IMR-90 (cell line): ENCODE data around the gene ANO2. TPM values are rescaled to one million over a fixed set of nuclear protein-coding genes. Genes with fewer than 3 reads are reported as not detected.
A peak's percentile ranks its signal among the peaks of the same experiment; 100 is the strongest.

ENCODE experiments used
- ATAC-seq: fragments of 200-7000 bp; cut with Tn5 transposase; 2 replicates; pipeline ENCODE4 v1.9.1; 2020; ENCODE audit warnings: low read depth, mild to moderate bottlenecking, moderate library complexity
- BruUV-seq: library from RNA; stranded (reverse); fragments of 400-500 nt; replicated peaks from 2 replicates; lab custom pipeline; 2021; lab: Mats Ljungman, UMichigan
- CTCF ChIA-PET: fragments of 300-600 bp; formaldehyde crosslinking; extraction: SDS; loops from one replicate; lab custom pipeline; 2021; ENCODE audit warnings: antibody characterized with exemption; lab: Yijun Ruan, JAX
- POLR2A ChIA-PET: fragments of 300-600 bp; sonication (Branson Sonifier 250); formaldehyde crosslinking; loops from one replicate; lab custom pipeline; 2022; ENCODE audit warnings: antibody characterized with exemption; ENCODE audit not compliant: unreplicated experiment; lab: Charles Lee
- DNase-seq: peaks from one replicate; pipeline ENCODE4 v3.0.0; 2013
- H2AFZ ChIP-seq: replicated peaks from 2 replicates; pipeline ENCODE3; 2013; ENCODE audit warnings: low read length, mild to moderate bottlenecking; ENCODE audit not compliant: poor library complexity
- H2AK5ac ChIP-seq: 2 replicates; pipeline ENCODE4 v1.6.1; 2013; ENCODE audit warnings: low read depth, low read length, inconsistent platforms
- H2AK9ac ChIP-seq: replicated peaks from 2 replicates; pipeline ENCODE3; 2013; ENCODE audit warnings: mild to moderate bottlenecking, low read depth, low read length, moderate library complexity; ENCODE audit not compliant: poor library complexity
- H2BK120ac ChIP-seq: 2 replicates; pipeline ENCODE4 v1.6.1; 2013; ENCODE audit warnings: low read depth, low read length, inconsistent platforms
- H2BK15ac ChIP-seq: 3 replicates; pipeline ENCODE4 v1.6.1; 2013; ENCODE audit warnings: low read depth, low read length, inconsistent platforms
- H2BK20ac ChIP-seq: 2 replicates; pipeline ENCODE4 v1.6.1; 2013; ENCODE audit warnings: low read depth, mild to moderate bottlenecking, inconsistent platforms, low read length, moderate library complexity
- H2BK5ac ChIP-seq: 2 replicates; pipeline ENCODE4 v1.6.1; 2013; ENCODE audit warnings: mild to moderate bottlenecking, low read depth, low read length, inconsistent platforms; ENCODE audit not compliant: poor library complexity, severe bottlenecking
- H3K14ac ChIP-seq: replicated peaks from 2 replicates; pipeline ENCODE4 v1.6.1; 2013; ENCODE audit warnings: low read depth, low read length, inconsistent platforms
- H3K18ac ChIP-seq: 2 replicates; pipeline ENCODE4 v1.6.1; 2013; ENCODE audit warnings: low read depth, low read length, control low read depth
- H3K23ac ChIP-seq: 2 replicates; pipeline ENCODE4 v1.6.1; 2013; ENCODE audit warnings: low read depth, low read length, inconsistent platforms
- H3K27ac ChIP-seq: 2 replicates; pipeline ENCODE4 v1.5.1; 2013; ENCODE audit warnings: mild to moderate bottlenecking, control low read depth, low read length; ENCODE audit not compliant: insufficient read depth
- H3K27me3 ChIP-seq: 2 replicates; pipeline ENCODE4 v1.6.1; 2013; ENCODE audit warnings: low read length; ENCODE audit not compliant: control insufficient read depth, insufficient read depth
- H3K36me3 ChIP-seq: 2 replicates; pipeline ENCODE4 v1.6.1; 2013; ENCODE audit warnings: low read length, mixed read lengths; ENCODE audit not compliant: control insufficient read depth, insufficient read depth
- H3K4ac ChIP-seq: 2 replicates; pipeline ENCODE4 v1.6.1; 2013; ENCODE audit warnings: low read depth, low read length, inconsistent platforms
- H3K4me1 ChIP-seq: 2 replicates; pipeline ENCODE4 v1.6.1; 2013; ENCODE audit warnings: low read length, mixed read lengths; ENCODE audit not compliant: control insufficient read depth, insufficient read depth
- H3K4me2 ChIP-seq: 2 replicates; pipeline ENCODE4 v1.6.1; 2013; ENCODE audit warnings: low read depth, mild to moderate bottlenecking, control low read depth, low read length, moderate library complexity
- H3K4me3 ChIP-seq: 2 replicates; pipeline ENCODE4 v1.5.1; 2013; ENCODE audit warnings: low read depth, mild to moderate bottlenecking, control low read depth, low read length, moderate library complexity; ENCODE audit not compliant: insufficient read depth
- H3K56ac ChIP-seq: 2 replicates; pipeline ENCODE4 v1.6.1; 2013; ENCODE audit warnings: low read length, inconsistent platforms; ENCODE audit not compliant: insufficient read depth; ENCODE audit errors: extremely low read depth
- H3K79me1 ChIP-seq, 2 experiments: 2 replicates each; pipeline ENCODE4 v1.6.1; 2013; ENCODE audit warnings: low read length in 2 of 2, inconsistent platforms in 1 of 2, low read depth in 1 of 2
- H3K9ac ChIP-seq: 2 replicates; pipeline ENCODE4 v1.6.1; 2013; ENCODE audit warnings: low read depth, low read length, control low read depth
- H3K9me1 ChIP-seq: 2 replicates; pipeline ENCODE4 v1.6.1; 2013; ENCODE audit warnings: low read length, inconsistent platforms; ENCODE audit not compliant: insufficient read depth
- H3K9me3 ChIP-seq: 2 replicates; pipeline ENCODE4 v1.6.1; 2013; ENCODE audit warnings: low read length; ENCODE audit not compliant: control insufficient read depth, insufficient read depth
- H4K20me1 ChIP-seq: 2 replicates; pipeline ENCODE4 v1.6.1; 2013; ENCODE audit warnings: low read length, inconsistent platforms; ENCODE audit not compliant: insufficient read depth
- H4K5ac ChIP-seq: 2 replicates; pipeline ENCODE4 v1.6.1; 2013; ENCODE audit warnings: mild to moderate bottlenecking, low read depth, low read length, control low read depth
- H4K8ac ChIP-seq, 2 experiments: 2 replicates each; pipeline ENCODE4 v1.6.1; 2013; ENCODE audit warnings: low read depth in 2 of 2, low read length in 2 of 2, control low read depth in 1 of 2, inconsistent platforms in 1 of 2
- H4K91ac ChIP-seq: 2 replicates; pipeline ENCODE4 v1.6.1; 2013; ENCODE audit warnings: low read depth, low read length, inconsistent platforms; ENCODE audit not compliant: insufficient read depth
- BHLHE40 ChIP-seq: fragments of 150-350 bp; IDR thresholded peaks from 2 replicates; pipeline ENCODE4 v1.6.1; 2016; ENCODE audit warnings: mild to moderate bottlenecking, low read depth, low read length
- MAFK ChIP-seq: IDR thresholded peaks from 2 replicates; pipeline ENCODE4 v1.6.1; 2012; ENCODE audit warnings: low read depth, low read length, improper control_type of control experiment
- MXI1 ChIP-seq: IDR thresholded peaks from 2 replicates; pipeline ENCODE4 v1.6.1; 2012; ENCODE audit warnings: low read depth, mild to moderate bottlenecking, low read length, moderate library complexity, borderline replicate concordance
- NFE2L2 ChIP-seq: fragments of 150-350 bp; IDR thresholded peaks from 2 replicates; pipeline ENCODE4 v1.6.1; 2016; ENCODE audit warnings: low read depth, mild to moderate bottlenecking, low read length
- RCOR1 ChIP-seq: IDR thresholded peaks from 2 replicates; pipeline ENCODE4 v1.6.1; 2012; ENCODE audit warnings: mild to moderate bottlenecking, low read length, improper control_type of control experiment; ENCODE audit not compliant: insufficient replicate concordance
- SMC3 ChIP-seq: fragments of 150-350 bp; IDR thresholded peaks from 2 replicates; pipeline ENCODE4 v1.6.1; 2016; ENCODE audit warnings: low read depth, mild to moderate bottlenecking, antibody characterized with exemption, low read length, moderate library complexity
- WGBS, 2 experiments: methylation state at CpG; one replicate each; pipeline versions ENCODE4 v1.1.5 to v1.1.7; 2013; ENCODE audit warnings: missing lambda C conversion rate in 2 of 2; ENCODE audit not compliant: insufficient read length in 1 of 2; ENCODE audit errors: extremely low coverage in 2 of 2; 5-methylcytosine and 5-hydroxymethylcytosine counted together
- dilution Hi-C: fragments of 300-500 bp; cut with HindIII; formaldehyde crosslinking; loops from one replicate; pipeline ENCODE4 v1.14.3; 2018; ENCODE audit warnings: low sequenced_read_pairs; ENCODE audit not compliant: unreplicated experiment
- in situ Hi-C: fragments of 300-500 bp; cut with MboI; formaldehyde crosslinking; loops from 3 replicates; pipeline ENCODE4 v1.14.3; 2019; ENCODE audit warnings: low sequenced_read_pairs, inconsistent platforms, mixed read lengths
- intact Hi-C: fragments of 100-400 bp; cut with micrococcal nuclease; formaldehyde crosslinking; loops from 2 replicates; pipeline ENCODE4 v1.10.0; 2022
- polyA plus RNA-seq, 3 experiments: library from polyadenylated mRNA; depleted of rRNA; stranded (reverse); fragments of >200 nt; gene quantifications; 2 replicates each; pipeline ENCODE4 v1.2.3, GENCODE V29; 2012; ENCODE audit warnings: low replicate concordance in 1 of 3
- total RNA-seq: library from RNA; depleted of rRNA; stranded (reverse); fragments of >200 nt; gene quantifications from 2 replicates; pipeline ENCODE4 v1.2.3, GENCODE V29; 2012

Gene ANO2
- total and polyA plus RNA-seq, 2 of the 4 experiments (the other 2 are of a cell fraction) = 0.22 TPM; not detected in 1

DNA sequence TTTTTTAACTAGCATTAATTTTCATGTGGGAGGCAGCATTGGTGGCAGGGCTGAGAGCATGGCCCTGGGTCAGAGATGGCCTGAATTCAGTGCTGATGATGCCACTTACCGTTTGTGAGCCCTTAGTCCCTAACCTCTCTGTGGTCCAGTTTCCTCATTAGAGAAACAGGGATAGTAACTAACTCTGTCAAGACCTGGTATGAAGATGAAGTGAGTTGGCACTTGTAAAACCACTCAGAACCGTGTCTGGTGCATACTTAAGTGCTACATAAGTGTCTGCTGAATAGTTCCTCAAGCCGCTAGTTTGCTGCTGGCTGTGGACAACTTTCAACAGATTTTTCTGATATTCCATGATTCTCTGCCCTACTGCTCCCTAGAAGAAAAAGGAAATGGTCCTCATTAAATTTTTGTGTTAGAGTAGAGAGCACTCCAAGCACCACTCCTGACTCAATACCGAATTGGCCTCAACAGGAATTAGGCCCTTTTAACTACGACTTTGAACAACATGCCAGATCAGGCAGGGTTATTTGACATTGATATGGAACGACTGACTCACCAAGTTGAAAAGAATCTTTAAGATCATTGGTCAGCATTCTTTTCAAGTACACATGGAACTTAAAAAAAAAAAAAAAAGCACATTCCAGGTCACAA, 250.2 kb downstream of the ANO2 start:
- no peak overlapping the region for H4K5ac ChIP-seq

More for the DNA sequence above, 250.2 kb downstream of the ANO2 start:
- no peaks in the 10 kb centered on the region for H3K36me3 ChIP-seq
- peaks cover 11% of the 10 kb centered on the region for H3K27me3 ChIP-seq
- no peak overlapping the region for H3K9ac ChIP-seq
- WGBS, 2 experiments = 33% methylated on average over 1 of the region's 6 CpGs; no CpG with 5 or more reads in 1 of the 2 experiments
- no peak overlapping the region for H4K8ac ChIP-seq
- no peaks in the 10 kb centered on the region for H3K9me3 ChIP-seq
- no peak overlapping the region for H3K23ac ChIP-seq
- H3K14ac ChIP-seq = no peak overlapping the region
- DNase-seq (peak; percentile 29), ATAC-seq (no peak)
- in situ Hi-C loops (no loop called here), dilution Hi-C loops (no loop called here), intact Hi-C loops (no loop called here)
- H3K27ac ChIP-seq = no peak overlapping the region
- no peak overlapping the region for H2AK9ac ChIP-seq
- H3K56ac ChIP-seq = no peak overlapping the region
- no peak overlapping the region for H3K4me3 ChIP-seq
- H3K9me1 ChIP-seq = no peaks in the 10 kb centered on the region
- no peak overlapping the region for H2AK5ac ChIP-seq
- H3K4me2 ChIP-seq = no peak overlapping the region
- H3K18ac ChIP-seq = no peak overlapping the region
- POLR2A ChIA-PET = no interaction called here
- no peak for TF ChIP-seq MXI1
- no peak for TF ChIP-seq MAFK
- no peak for TF ChIP-seq BHLHE40
- TF ChIP-seq RCOR1 = no peak
- TF ChIP-seq NFE2L2 = no peak
- no peak for TF ChIP-seq SMC3
- H4K20me1 ChIP-seq = no peaks in the 10 kb centered on the region
- no peak overlapping the region for H2AFZ ChIP-seq
- H4K91ac ChIP-seq = no peak overlapping the region
- H2BK20ac ChIP-seq = no peak overlapping the region
- H3K4me1 ChIP-seq = no peaks in the 10 kb centered on the region
- CTCF ChIA-PET = no interaction called here
- no peak overlapping the region for H3K4ac ChIP-seq
- no peaks in the 10 kb centered on the region for H3K79me1 ChIP-seq
- H2BK15ac ChIP-seq = no peak overlapping the region
- no TSS peak for BruUV-seq
- no peak overlapping the region for H2BK5ac ChIP-seq
- H2BK120ac ChIP-seq = no peak overlapping the region
